ENCODE results near the gene KCTD2. TPM values are rescaled to one million over a fixed set of nuclear protein-coding genes. Genes with fewer than 3 reads are reported as not detected.

KCTD2 gene

GRCh38 chr17:75109407-75110233 is 62.6 kb downstream of the KCTD2 start, which contains the start of gene ARMC7:
TSS of gene ARMC7 (plus strand) at chr17:75109969. CDS start at chr17:75110289, 320 bp downstream.
- Histone ChIP-seq H3K9ac (ENCODE audit: low read depth, low read length) (peak within 1 kb of the TSS; percentile 77), H3K4me3 (ENCODE audit: low read length) (peak within 1 kb of the TSS; percentile 86), H3K27me3 (ENCODE audit: control insufficient read depth, insufficient read depth, low read length) (peaks cover 7% of the 10 kb centered on the region), H3K36me3 (ENCODE audit: insufficient read depth, low read length) (no peaks in the 10 kb centered on the region), H3K9me3 (replicated peaks; ENCODE audit: low read length) (no peaks in the 10 kb centered on the region), H3K4me1 (ENCODE audit: control insufficient read depth, insufficient read depth, low read length) (peaks cover 23% of the 10 kb centered on the region), H3K4me2 (ENCODE audit: low read length) (peak within 1 kb of the TSS; percentile 97)

GRCh38 chr17:75110234-75110937 is 63.4 kb downstream of the KCTD2 start:
- peak overlapping the region; percentile 77 for H3K9ac ChIP-seq (ENCODE audit: low read depth, low read length)
- H3K27me3 ChIP-seq (ENCODE audit: control insufficient read depth, insufficient read depth, low read length) = peaks cover under 1% of the 10 kb centered on the region
- peaks cover 27% of the 10 kb centered on the region for H3K4me1 ChIP-seq (ENCODE audit: control insufficient read depth, insufficient read depth, low read length)

GRCh38 chr17:75111777-75112335 is 64.8 kb downstream of the KCTD2 start:
- Histone ChIP-seq H3K4me3 (ENCODE audit: low read length) (no peak overlapping the region), H3K4me2 (ENCODE audit: low read length) (peak overlapping the region; percentile 3), H3K4me1 (ENCODE audit: control insufficient read depth, insufficient read depth, low read length) (peaks cover 27% of the 10 kb centered on the region), H3K27me3 (ENCODE audit: control insufficient read depth, insufficient read depth, low read length) (no peaks in the 10 kb centered on the region), H3K9ac (ENCODE audit: low read depth, low read length) (no peak overlapping the region), H3K36me3 (ENCODE audit: insufficient read depth, low read length) (no peaks in the 10 kb centered on the region), H3K9me3 (replicated peaks; ENCODE audit: low read length) (no peaks in the 10 kb centered on the region)

More at GRCh38 chr17:75110234-75110937, 63.4 kb downstream of the KCTD2 start:
- H3K9me3 ChIP-seq (replicated peaks; ENCODE audit: low read length) = no peaks in the 10 kb centered on the region
- H3K4me3 ChIP-seq (ENCODE audit: low read length) = peak overlapping the region; percentile 86
- H3K36me3 ChIP-seq (ENCODE audit: insufficient read depth, low read length) = no peaks in the 10 kb centered on the region
- peak overlapping the region; percentile 97 for H3K4me2 ChIP-seq (ENCODE audit: low read length)

GRCh38 chr17:75113798-75114551 is 67.0 kb downstream of the KCTD2 start:
- peak overlapping the region; percentile 79 for H3K4me3 ChIP-seq (ENCODE audit: low read length)
- H3K9me3 ChIP-seq (replicated peaks; ENCODE audit: low read length) = no peaks in the 10 kb centered on the region
- peaks cover 27% of the 10 kb centered on the region for H3K4me1 ChIP-seq (ENCODE audit: control insufficient read depth, insufficient read depth, low read length)
- H3K4me2 ChIP-seq (ENCODE audit: low read length) = peak overlapping the region; percentile 93
- peak overlapping the region; percentile 82 for H3K9ac ChIP-seq (ENCODE audit: low read depth, low read length)
- no peaks in the 10 kb centered on the region for H3K27me3 ChIP-seq (ENCODE audit: control insufficient read depth, insufficient read depth, low read length)
- no peaks in the 10 kb centered on the region for H3K36me3 ChIP-seq (ENCODE audit: insufficient read depth, low read length)

GRCh38 chr17:75114552-75115314 is 67.7 kb downstream of the KCTD2 start:
- H3K4me2 ChIP-seq (ENCODE audit: low read length) = peak overlapping the region; percentile 93
- H3K27me3 ChIP-seq (ENCODE audit: control insufficient read depth, insufficient read depth, low read length) = no peaks in the 10 kb centered on the region
- H3K4me3 ChIP-seq (ENCODE audit: low read length) = peak overlapping the region; percentile 79
- H3K36me3 ChIP-seq (ENCODE audit: insufficient read depth, low read length) = no peaks in the 10 kb centered on the region
- H3K4me1 ChIP-seq (ENCODE audit: control insufficient read depth, insufficient read depth, low read length) = peaks cover 20% of the 10 kb centered on the region
- H3K9me3 ChIP-seq (replicated peaks; ENCODE audit: low read length) = no peaks in the 10 kb centered on the region
- peak overlapping the region; percentile 82 for H3K9ac ChIP-seq (ENCODE audit: low read depth, low read length)

Small RNA genes within 50 kb of the gene (small RNA-seq; reads per million reads assigned to genes)
- gene AC111186.1 (not detected), gene RF00019 (not detected), gene RN7SL573P (not detected), gene RNU6-362P (not detected)

All from skeletal muscle satellite cell (primary cell).